ENCODE measurements around the gene FUBP3. TPM values are rescaled to one million over a fixed set of nuclear protein-coding genes. Genes with fewer than 3 reads are reported as not detected.

The FUBP3 gene
- polyA plus RNA-seq, 1 of the 3 experiments (the other 2 are of a cell fraction): 55.1 TPM

DNA sequence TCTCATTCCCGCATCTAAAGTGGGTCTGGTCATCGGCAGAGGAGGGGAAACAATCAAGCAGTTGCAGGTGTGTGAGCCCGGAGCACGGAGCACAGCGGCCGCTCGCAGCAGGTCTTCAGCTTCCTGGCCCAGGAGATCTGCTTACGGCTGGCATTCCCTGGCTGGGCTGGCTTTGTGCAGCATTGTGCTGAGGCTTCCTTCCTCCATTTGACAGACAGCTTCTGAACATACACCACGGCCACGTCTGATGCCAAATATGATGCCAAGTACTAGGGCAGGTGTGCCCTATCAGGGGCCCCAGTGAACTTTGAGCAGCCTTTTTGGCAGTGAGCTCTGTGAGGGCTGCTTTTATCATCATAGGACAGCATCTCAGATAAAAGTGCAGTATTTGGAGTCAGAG lies 37.1 kb downstream of the FUBP3 start:
- no peak overlapping the region for H2AFZ ChIP-seq (ENCODE audit: low read depth)
- no peak overlapping the region for H3K4me3 ChIP-seq (ENCODE audit: low read depth in 2 of 2, low read length in 1 of 2)
- H3K79me2 ChIP-seq (ENCODE audit: insufficient read depth): no peaks in the 10 kb centered on the region
- no peaks in the 10 kb centered on the region; a peak in 1 of 4 replicates for H3K4me1 ChIP-seq (ENCODE audit: control insufficient read depth in 1 of 2, insufficient read depth in 2 of 2, low read depth in 1 of 2, low read length in 1 of 2)
- no peak overlapping the region for H3K9ac ChIP-seq
- TF ChIP-seq CHD2 (IDR thresholded peaks at IDR 0.05; ENCODE audit: low read length, partially characterized antibody) (no peak), GABPA (IDR thresholded peaks at IDR 0.05; ENCODE audit: low read depth) (no peak), NRF1 (IDR thresholded peaks at IDR 0.05; ENCODE audit: low read depth, low read length) (no peak), RXRA (IDR thresholded peaks at IDR 0.05; ENCODE audit: borderline replicate concordance, low read depth) (no peak), MEF2A (IDR thresholded peaks at IDR 0.05; ENCODE audit: borderline replicate concordance, low read depth) (no peak)
- TF ChIP-seq, protein P1, sequence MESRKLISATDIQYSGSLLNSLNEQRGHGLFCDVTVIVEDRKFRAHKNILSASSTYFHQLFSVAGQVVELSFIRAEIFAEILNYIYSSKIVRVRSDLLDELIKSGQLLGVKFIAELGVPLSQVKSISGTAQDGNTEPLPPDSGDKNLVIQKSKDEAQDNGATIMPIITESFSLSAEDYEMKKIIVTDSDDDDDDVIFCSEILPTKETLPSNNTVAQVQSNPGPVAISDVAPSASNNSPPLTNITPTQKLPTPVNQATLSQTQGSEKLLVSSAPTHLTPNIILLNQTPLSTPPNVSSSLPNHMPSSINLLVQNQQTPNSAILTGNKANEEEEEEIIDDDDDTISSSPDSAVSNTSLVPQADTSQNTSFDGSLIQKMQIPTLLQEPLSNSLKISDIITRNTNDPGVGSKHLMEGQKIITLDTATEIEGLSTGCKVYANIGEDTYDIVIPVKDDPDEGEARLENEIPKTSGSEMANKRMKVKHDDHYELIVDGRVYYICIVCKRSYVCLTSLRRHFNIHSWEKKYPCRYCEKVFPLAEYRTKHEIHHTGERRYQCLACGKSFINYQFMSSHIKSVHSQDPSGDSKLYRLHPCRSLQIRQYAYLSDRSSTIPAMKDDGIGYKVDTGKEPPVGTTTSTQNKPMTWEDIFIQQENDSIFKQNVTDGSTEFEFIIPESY (IDR thresholded peaks at IDR 0.05; ENCODE audit: borderline replicate concordance, low read depth): no peak
- TF ChIP-seq, protein P2, sequence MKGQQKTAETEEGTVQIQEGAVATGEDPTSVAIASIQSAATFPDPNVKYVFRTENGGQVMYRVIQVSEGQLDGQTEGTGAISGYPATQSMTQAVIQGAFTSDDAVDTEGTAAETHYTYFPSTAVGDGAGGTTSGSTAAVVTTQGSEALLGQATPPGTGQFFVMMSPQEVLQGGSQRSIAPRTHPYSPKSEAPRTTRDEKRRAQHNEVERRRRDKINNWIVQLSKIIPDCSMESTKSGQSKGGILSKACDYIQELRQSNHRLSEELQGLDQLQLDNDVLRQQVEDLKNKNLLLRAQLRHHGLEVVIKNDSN (IDR thresholded peaks at IDR 0.05; ENCODE audit: borderline replicate concordance, low read depth): no peak
- TF ChIP-seq, protein P3, sequence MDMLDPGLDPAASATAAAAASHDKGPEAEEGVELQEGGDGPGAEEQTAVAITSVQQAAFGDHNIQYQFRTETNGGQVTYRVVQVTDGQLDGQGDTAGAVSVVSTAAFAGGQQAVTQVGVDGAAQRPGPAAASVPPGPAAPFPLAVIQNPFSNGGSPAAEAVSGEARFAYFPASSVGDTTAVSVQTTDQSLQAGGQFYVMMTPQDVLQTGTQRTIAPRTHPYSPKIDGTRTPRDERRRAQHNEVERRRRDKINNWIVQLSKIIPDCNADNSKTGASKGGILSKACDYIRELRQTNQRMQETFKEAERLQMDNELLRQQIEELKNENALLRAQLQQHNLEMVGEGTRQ (IDR thresholded peaks at IDR 0.05; ENCODE audit: borderline replicate concordance, low read depth, low read length): no peak
- no peaks in the 10 kb centered on the region for H3K9me3 ChIP-seq
- no peaks in the 10 kb centered on the region for H3F3A ChIP-seq (replicated peaks; ENCODE audit: insufficient read depth)
- H4K20me1 ChIP-seq (ENCODE audit: insufficient read depth): no peaks in the 10 kb centered on the region
- peaks cover 52 to 95% of the 10 kb centered on the region in 2 experiments for H3K36me3 ChIP-seq (replicated peaks in 1 of 2; ENCODE audit: control insufficient read depth in 1 of 2, insufficient read depth in 2 of 2, low read length in 1 of 2)
- no peak overlapping the region for H3K4me2 ChIP-seq
- no peak for DNase-seq
- WGBS (ENCODE audit: low lambda C conversion rate): 97% methylated on average over 6 of the region's 10 CpGs
- H3K9me2 ChIP-seq: no peaks in the 10 kb centered on the region
- CTCF ChIA-PET: interaction anchor here (1.0 to 3.0 kb wide), 4 partner anchors 9 to 156 kb away, joined by 3 to 9 read pairs (median 5); no protein-coding TSS in a partner anchor
- POLR2A ChIA-PET: no interaction called here
- no peaks in the 10 kb centered on the region for H3K27me3 ChIP-seq (ENCODE audit: insufficient read depth)
- H3K27ac ChIP-seq (ENCODE audit: low read depth in 2 of 2, low read length in 1 of 2): no peak overlapping the region

DNA sequence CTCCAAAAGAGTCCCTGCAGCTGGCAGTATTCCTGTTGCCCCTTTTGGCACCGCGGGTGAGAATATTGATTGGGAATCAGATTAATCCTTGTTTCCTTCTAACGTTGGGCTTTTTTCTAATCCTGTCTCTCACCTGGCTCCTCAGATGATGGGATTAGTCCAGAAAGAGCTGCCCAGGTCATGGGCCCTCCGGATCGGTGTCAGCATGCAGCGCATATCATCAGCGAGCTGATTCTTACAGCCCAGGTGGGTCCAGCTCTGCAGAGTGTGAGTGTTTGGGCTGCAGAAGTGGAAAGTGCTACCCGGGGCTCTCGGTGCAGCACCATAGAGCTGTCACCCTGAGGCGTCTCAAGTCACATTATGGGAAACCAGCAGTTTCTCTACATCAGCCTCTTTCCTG lies 44.1 kb downstream of the FUBP3 start:
- H3K9me2 ChIP-seq: no peaks in the 10 kb centered on the region
- no peaks in the 10 kb centered on the region for H3K79me2 ChIP-seq (ENCODE audit: insufficient read depth)
- H4K20me1 ChIP-seq (ENCODE audit: insufficient read depth): no peaks in the 10 kb centered on the region
- DNase-seq: no peak
- H3K9ac ChIP-seq: no peak overlapping the region
- no peak overlapping the region for H3K4me2 ChIP-seq
- H3K9me3 ChIP-seq: no peaks in the 10 kb centered on the region
- H2AFZ ChIP-seq (ENCODE audit: low read depth): no peak overlapping the region
- H3K4me1 ChIP-seq (ENCODE audit: control insufficient read depth in 1 of 2, insufficient read depth in 2 of 2, low read depth in 1 of 2, low read length in 1 of 2): no peaks in the 10 kb centered on the region
- POLR2A ChIA-PET: no interaction called here
- H3K36me3 ChIP-seq (replicated peaks in 1 of 2; ENCODE audit: control insufficient read depth in 1 of 2, insufficient read depth in 2 of 2, low read length in 1 of 2): peaks cover 54 to 79% of the 10 kb centered on the region in 2 experiments
- no peak overlapping the region for H3K4me3 ChIP-seq (ENCODE audit: low read depth in 2 of 2, low read length in 1 of 2)
- CTCF ChIA-PET: interaction anchor here (0.6 to 1.5 kb wide), 3 partner anchors 49 to 159 kb away, joined by 3 to 4 read pairs (median 3); no protein-coding TSS in a partner anchor
- no peaks in the 10 kb centered on the region for H3K27me3 ChIP-seq (ENCODE audit: insufficient read depth)
- H3K27ac ChIP-seq (ENCODE audit: low read depth in 2 of 2, low read length in 1 of 2): no peak overlapping the region
- 97% methylated on average over 10 of the region's 10 CpGs for WGBS (ENCODE audit: low lambda C conversion rate)
- no peaks in the 10 kb centered on the region for H3F3A ChIP-seq (replicated peaks; ENCODE audit: insufficient read depth)
- TF ChIP-seq, protein P4, sequence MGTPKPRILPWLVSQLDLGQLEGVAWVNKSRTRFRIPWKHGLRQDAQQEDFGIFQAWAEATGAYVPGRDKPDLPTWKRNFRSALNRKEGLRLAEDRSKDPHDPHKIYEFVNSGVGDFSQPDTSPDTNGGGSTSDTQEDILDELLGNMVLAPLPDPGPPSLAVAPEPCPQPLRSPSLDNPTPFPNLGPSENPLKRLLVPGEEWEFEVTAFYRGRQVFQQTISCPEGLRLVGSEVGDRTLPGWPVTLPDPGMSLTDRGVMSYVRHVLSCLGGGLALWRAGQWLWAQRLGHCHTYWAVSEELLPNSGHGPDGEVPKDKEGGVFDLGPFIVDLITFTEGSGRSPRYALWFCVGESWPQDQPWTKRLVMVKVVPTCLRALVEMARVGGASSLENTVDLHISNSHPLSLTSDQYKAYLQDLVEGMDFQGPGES (IDR thresholded peaks at IDR 0.05; ENCODE audit: low read depth, low read length): no peak
- TF ChIP-seq FOXJ3 (CRISPR knock-in tag; IDR thresholded peaks at IDR 0.05) (no peak), GABPA (IDR thresholded peaks at IDR 0.05; ENCODE audit: low read depth) (no peak), NFIC (IDR thresholded peaks at IDR 0.05; ENCODE audit: borderline replicate concordance) (no peak), RAD21 (IDR thresholded peaks at IDR 0.05; ENCODE audit: low read length) (no peak), GATA2 (CRISPR knock-in tag; IDR thresholded peaks at IDR 0.05) (no peak)
- TF ChIP-seq, protein P5, sequence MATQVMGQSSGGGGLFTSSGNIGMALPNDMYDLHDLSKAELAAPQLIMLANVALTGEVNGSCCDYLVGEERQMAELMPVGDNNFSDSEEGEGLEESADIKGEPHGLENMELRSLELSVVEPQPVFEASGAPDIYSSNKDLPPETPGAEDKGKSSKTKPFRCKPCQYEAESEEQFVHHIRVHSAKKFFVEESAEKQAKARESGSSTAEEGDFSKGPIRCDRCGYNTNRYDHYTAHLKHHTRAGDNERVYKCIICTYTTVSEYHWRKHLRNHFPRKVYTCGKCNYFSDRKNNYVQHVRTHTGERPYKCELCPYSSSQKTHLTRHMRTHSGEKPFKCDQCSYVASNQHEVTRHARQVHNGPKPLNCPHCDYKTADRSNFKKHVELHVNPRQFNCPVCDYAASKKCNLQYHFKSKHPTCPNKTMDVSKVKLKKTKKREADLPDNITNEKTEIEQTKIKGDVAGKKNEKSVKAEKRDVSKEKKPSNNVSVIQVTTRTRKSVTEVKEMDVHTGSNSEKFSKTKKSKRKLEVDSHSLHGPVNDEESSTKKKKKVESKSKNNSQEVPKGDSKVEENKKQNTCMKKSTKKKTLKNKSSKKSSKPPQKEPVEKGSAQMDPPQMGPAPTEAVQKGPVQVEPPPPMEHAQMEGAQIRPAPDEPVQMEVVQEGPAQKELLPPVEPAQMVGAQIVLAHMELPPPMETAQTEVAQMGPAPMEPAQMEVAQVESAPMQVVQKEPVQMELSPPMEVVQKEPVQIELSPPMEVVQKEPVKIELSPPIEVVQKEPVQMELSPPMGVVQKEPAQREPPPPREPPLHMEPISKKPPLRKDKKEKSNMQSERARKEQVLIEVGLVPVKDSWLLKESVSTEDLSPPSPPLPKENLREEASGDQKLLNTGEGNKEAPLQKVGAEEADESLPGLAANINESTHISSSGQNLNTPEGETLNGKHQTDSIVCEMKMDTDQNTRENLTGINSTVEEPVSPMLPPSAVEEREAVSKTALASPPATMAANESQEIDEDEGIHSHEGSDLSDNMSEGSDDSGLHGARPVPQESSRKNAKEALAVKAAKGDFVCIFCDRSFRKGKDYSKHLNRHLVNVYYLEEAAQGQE (IDR thresholded peaks at IDR 0.05; ENCODE audit: low read depth, low read length): no peak
- TF ChIP-seq, protein P3 (IDR thresholded peaks at IDR 0.05; ENCODE audit: borderline replicate concordance, low read depth, low read length): no peak
- TF ChIP-seq, protein P6, sequence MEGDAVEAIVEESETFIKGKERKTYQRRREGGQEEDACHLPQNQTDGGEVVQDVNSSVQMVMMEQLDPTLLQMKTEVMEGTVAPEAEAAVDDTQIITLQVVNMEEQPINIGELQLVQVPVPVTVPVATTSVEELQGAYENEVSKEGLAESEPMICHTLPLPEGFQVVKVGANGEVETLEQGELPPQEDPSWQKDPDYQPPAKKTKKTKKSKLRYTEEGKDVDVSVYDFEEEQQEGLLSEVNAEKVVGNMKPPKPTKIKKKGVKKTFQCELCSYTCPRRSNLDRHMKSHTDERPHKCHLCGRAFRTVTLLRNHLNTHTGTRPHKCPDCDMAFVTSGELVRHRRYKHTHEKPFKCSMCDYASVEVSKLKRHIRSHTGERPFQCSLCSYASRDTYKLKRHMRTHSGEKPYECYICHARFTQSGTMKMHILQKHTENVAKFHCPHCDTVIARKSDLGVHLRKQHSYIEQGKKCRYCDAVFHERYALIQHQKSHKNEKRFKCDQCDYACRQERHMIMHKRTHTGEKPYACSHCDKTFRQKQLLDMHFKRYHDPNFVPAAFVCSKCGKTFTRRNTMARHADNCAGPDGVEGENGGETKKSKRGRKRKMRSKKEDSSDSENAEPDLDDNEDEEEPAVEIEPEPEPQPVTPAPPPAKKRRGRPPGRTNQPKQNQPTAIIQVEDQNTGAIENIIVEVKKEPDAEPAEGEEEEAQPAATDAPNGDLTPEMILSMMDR (IDR thresholded peaks at IDR 0.05): no peak
